Astrocyte (in vitro differentiated cells and primary cell): ENCODE data around the gene RPL10. TPM values are rescaled to one million over a fixed set of nuclear protein-coding genes. Genes with fewer than 3 reads are reported as not detected.

ENCODE experiments used
- DNase-seq: peaks from one replicate; pipeline ENCODE4 v3.0.0-alpha.2; 2010; ENCODE audit warnings: low read depth
- FAIRE-seq: peaks from 2 replicates; lab custom pipeline; 2011; peaks lifted over from hg19 to GRCh38; lab: Jason Lieb, UNC
- H2AFZ ChIP-seq: 2 replicates; pipeline ENCODE4 v1.6.0; 2012; ENCODE audit warnings: low read depth, low read length, inconsistent platforms
- H3K27ac ChIP-seq: 2 replicates; pipeline ENCODE4 v1.5.1; 2011; ENCODE audit warnings: low read depth, low read length, inconsistent platforms
- H3K27me3 ChIP-seq: 2 replicates; pipeline ENCODE4 v1.6.0; 2011; ENCODE audit warnings: low read length, inconsistent platforms; ENCODE audit not compliant: insufficient read depth
- H3K36me3 ChIP-seq: 2 replicates; pipeline ENCODE4 v1.5.1; 2011; ENCODE audit warnings: low read length, inconsistent platforms; ENCODE audit not compliant: insufficient read depth
- H3K4me1 ChIP-seq: 2 replicates; pipeline ENCODE4 v1.5.1; 2011; ENCODE audit warnings: low read length, inconsistent platforms; ENCODE audit not compliant: insufficient read depth
- H3K4me2 ChIP-seq: 2 replicates; pipeline ENCODE4 v1.6.0; 2012; ENCODE audit warnings: low read length, inconsistent platforms
- H3K4me3 ChIP-seq: 2 replicates; pipeline ENCODE4 v1.5.1; 2011; ENCODE audit warnings: low read depth, mild to moderate bottlenecking, low read length, inconsistent platforms; ENCODE audit not compliant: insufficient read depth
- H3K79me2 ChIP-seq: 2 replicates; pipeline ENCODE4 v1.6.0; 2012; ENCODE audit warnings: mild to moderate bottlenecking, low read length, inconsistent platforms; ENCODE audit not compliant: insufficient read depth
- H3K9ac ChIP-seq: 2 replicates; pipeline ENCODE4 v1.6.0; 2012; ENCODE audit warnings: mild to moderate bottlenecking, low read length, inconsistent platforms
- H3K9me3 ChIP-seq: 2 replicates; pipeline ENCODE4 v1.5.1; 2012; ENCODE audit warnings: low read depth, mild to moderate bottlenecking, low read length, inconsistent platforms; ENCODE audit not compliant: insufficient read depth
- H4K20me1 ChIP-seq: 2 replicates; pipeline ENCODE4 v1.6.0; 2012; ENCODE audit warnings: low read length, inconsistent platforms; ENCODE audit not compliant: insufficient read depth
- H3K27ac Mint-ChIP-seq: one replicate; pipeline ENCODE4 v1.8.0; 2021; ENCODE audit warnings: mild to moderate bottlenecking, mixed read lengths; ENCODE audit not compliant: unreplicated experiment
- H3K27me3 Mint-ChIP-seq: one replicate; pipeline ENCODE4 v1.8.0; 2021; ENCODE audit warnings: low read depth, mixed read lengths; ENCODE audit not compliant: unreplicated experiment
- H3K36me3 Mint-ChIP-seq: one replicate; pipeline ENCODE4 v1.8.0; 2021; ENCODE audit warnings: low read depth, mixed read lengths; ENCODE audit not compliant: unreplicated experiment
- H3K4me1 Mint-ChIP-seq: one replicate; pipeline ENCODE4 v1.8.0; 2021; ENCODE audit warnings: low read depth, mixed read lengths; ENCODE audit not compliant: unreplicated experiment
- H3K4me3 Mint-ChIP-seq: one replicate; pipeline ENCODE4 v1.8.0; 2021; ENCODE audit warnings: mild to moderate bottlenecking, moderate library complexity, mixed read lengths; ENCODE audit not compliant: unreplicated experiment
- H3K9me3 Mint-ChIP-seq: one replicate; pipeline ENCODE4 v1.8.0; 2021; ENCODE audit warnings: mild to moderate bottlenecking, mixed read lengths; ENCODE audit not compliant: unreplicated experiment
- CTCF ChIP-seq: IDR thresholded peaks from 2 replicates; pipeline ENCODE4 v1.5.1; 2011; ENCODE audit warnings: low read depth, mild to moderate bottlenecking, inconsistent platforms, low read length, moderate library complexity; ENCODE audit not compliant: insufficient read depth
- EZH2 ChIP-seq: IDR thresholded peaks from 2 replicates; pipeline ENCODE4 v1.6.1; 2012; ENCODE audit warnings: mild to moderate bottlenecking, low read length, inconsistent platforms; ENCODE audit not compliant: insufficient read depth
- total RNA-seq: library from RNA; stranded (reverse); gene quantifications from 2 replicates; pipeline ENCODE4 v1.2.1, GENCODE V29; 2021

Gene RPL10
- total RNA-seq, 1 donor from 2014 or later: 1,967 TPM

DNA sequence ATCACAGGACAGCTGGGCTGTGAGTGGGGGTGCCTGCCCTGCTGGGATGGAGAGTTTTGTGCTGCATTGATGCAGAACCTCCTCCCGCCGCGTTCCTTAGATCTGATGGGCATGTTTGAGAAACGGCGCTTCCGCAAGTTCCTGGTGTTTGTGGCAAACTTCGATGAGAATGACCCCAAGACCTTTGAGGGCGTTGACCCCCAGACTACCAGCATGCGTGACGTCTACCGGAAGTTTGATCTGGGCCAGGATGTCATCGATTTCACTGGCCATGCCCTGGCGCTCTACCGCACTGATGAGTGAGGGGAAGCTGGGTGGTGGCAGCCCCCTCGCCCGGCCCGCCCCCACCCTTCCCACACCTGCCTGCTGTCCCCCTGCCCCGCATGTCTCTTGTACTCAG is 41.7 kb downstream of the RPL10 start:
- Histone ChIP-seq H4K20me1 (peaks cover 43% of the 10 kb centered on the region), H3K9ac (no peak overlapping the region), H3K4me1 (peaks cover 12% of the 10 kb centered on the region), H3K4me3 (no peak overlapping the region), H2AFZ (no peak overlapping the region), H3K27me3 (no peaks in the 10 kb centered on the region), H3K27ac (no peak overlapping the region), H3K4me2 (no peak overlapping the region), H3K9me3 (no peaks in the 10 kb centered on the region), H3K36me3 (peaks cover 4% of the 10 kb centered on the region), H3K79me2 (peaks cover 54% of the 10 kb centered on the region)
- Mint-ChIP-seq H3K27me3 (no peaks in the 10 kb centered on the region), H3K36me3 (peaks cover 1% of the 10 kb centered on the region), H3K27ac (no peak overlapping the region), H3K4me3 (no peak overlapping the region), H3K4me1 (no peaks in the 10 kb centered on the region), H3K9me3 (no peaks in the 10 kb centered on the region)
- DNase-seq (no peak), FAIRE-seq (no peak)
- TF ChIP-seq CTCF (no peak), EZH2 (no peak)

- Histone ChIP-seq H3K9ac (no peak overlapping the region), H3K4me3 (no peak overlapping the region), H3K27me3 (no peaks in the 10 kb centered on the region), H3K4me1 (peaks cover 21% of the 10 kb centered on the region), H3K4me2 (no peak overlapping the region), H3K79me2 (peaks cover 63% of the 10 kb centered on the region), H3K9me3 (no peaks in the 10 kb centered on the region), H3K27ac (no peak overlapping the region), H3K36me3 (peaks cover 4% of the 10 kb centered on the region), H2AFZ (no peak overlapping the region), H4K20me1 (peaks cover 51% of the 10 kb centered on the region)
- Mint-ChIP-seq H3K27ac (peak overlapping the region; percentile 53), H3K9me3 (no peaks in the 10 kb centered on the region), H3K27me3 (no peaks in the 10 kb centered on the region), H3K4me1 (no peaks in the 10 kb centered on the region), H3K36me3 (peaks cover 1% of the 10 kb centered on the region), H3K4me3 (no peak overlapping the region)
- no peak for DNase-seq
- TF ChIP-seq CTCF (no peak), EZH2 (no peak)
- no peak for FAIRE-seq
These were observed 42.6 kb downstream of the RPL10 start for GRCh38 chrX:154440623-154441357.

DNA sequence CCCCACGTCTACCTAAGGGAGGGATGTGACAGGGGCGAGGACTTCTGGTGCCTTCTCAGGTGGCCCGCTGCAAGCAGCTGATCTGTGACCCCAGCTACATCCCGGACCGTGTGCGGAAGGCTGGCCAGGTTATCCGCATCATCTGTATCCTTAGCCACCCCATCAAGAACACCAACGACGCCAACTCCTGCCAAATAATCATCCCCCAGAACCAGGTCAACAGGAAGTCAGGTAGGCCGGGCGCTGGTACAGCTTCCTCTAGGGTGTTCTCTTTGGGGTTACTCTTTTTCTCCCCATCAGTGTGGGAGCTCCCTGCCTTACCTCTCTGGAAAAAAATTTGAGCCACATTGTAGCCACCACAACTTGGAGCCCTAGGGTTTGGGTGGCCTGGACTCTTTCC is 43.4 kb downstream of the RPL10 start:
- no peak overlapping the region for H3K4me3 Mint-ChIP-seq
- H3K36me3 Mint-ChIP-seq: peaks cover 1% of the 10 kb centered on the region
- TF ChIP-seq EZH2: no peak
- no peak for TF ChIP-seq CTCF
- H3K36me3 ChIP-seq: peaks cover 4% of the 10 kb centered on the region
- H3K27ac ChIP-seq: no peak overlapping the region
- no peak overlapping the region for H2AFZ ChIP-seq
- FAIRE-seq (no peak), DNase-seq (no peak)
- H3K27ac Mint-ChIP-seq: no peak overlapping the region
- H3K4me3 ChIP-seq: no peak overlapping the region
- no peaks in the 10 kb centered on the region for H3K27me3 ChIP-seq
- H3K4me2 ChIP-seq: no peak overlapping the region
- peaks cover 25% of the 10 kb centered on the region for H3K4me1 ChIP-seq
- H3K9me3 ChIP-seq: no peaks in the 10 kb centered on the region
- no peaks in the 10 kb centered on the region for H3K4me1 Mint-ChIP-seq
- H3K79me2 ChIP-seq: peaks cover 71% of the 10 kb centered on the region
- no peak overlapping the region for H3K9ac ChIP-seq
- H3K27me3 Mint-ChIP-seq: no peaks in the 10 kb centered on the region
- no peaks in the 10 kb centered on the region for H3K9me3 Mint-ChIP-seq
- peaks cover 59% of the 10 kb centered on the region for H4K20me1 ChIP-seq
